ENCODE data around the gene B3GALT2.
"Not testable (repeated sequence)": the region's sequence is repeated elsewhere in the genome, so short reads cannot be mapped to it uniquely, and the experiment has no call there.

Gene B3GALT2

GRCh38 chr1:193185901-193186731 is at the start of gene B3GALT2:
TSS of gene B3GALT2 (minus strand) at chr1:193186613. CDS start at chr1:193181562, 5,051 bp downstream.
- DNase-seq (ENCODE audit: low read depth, low spot score), result no peak

GRCh38 chr1:193234530-193234929 is 48.1 kb upstream of the B3GALT2 start:
- DNase-seq (ENCODE audit: low read depth, low spot score), result no peak

GRCh38 chr1:193231146-193231545 is 44.7 kb upstream of the B3GALT2 start:
- DNase-seq (ENCODE audit: low read depth, low spot score), result not testable (repeated sequence)

GRCh38 chr1:193229136-193229535 is 42.7 kb upstream of the B3GALT2 start:
- no peak for DNase-seq (ENCODE audit: low read depth, low spot score)

- DNase-seq (ENCODE audit: low read depth, low spot score), result no peak
These were observed 35.7 kb upstream of the B3GALT2 start for GRCh38 chr1:193222056-193222615.

GRCh38 chr1:193221651-193222050 is 35.2 kb upstream of the B3GALT2 start:
- no peak for DNase-seq (ENCODE audit: low read depth, low spot score)

GRCh38 chr1:193219391-193219790 is 33.0 kb upstream of the B3GALT2 start:
- no peak for DNase-seq (ENCODE audit: low read depth, low spot score)

- DNase-seq (ENCODE audit: low read depth, low spot score), result no peak
These were observed 30.5 kb upstream of the B3GALT2 start for GRCh38 chr1:193216920-193217319.

GRCh38 chr1:193213998-193214397 is 27.6 kb upstream of the B3GALT2 start:
- no peak for DNase-seq (ENCODE audit: low read depth, low spot score)

GRCh38 chr1:193212637-193213036 is 26.2 kb upstream of the B3GALT2 start:
- DNase-seq (ENCODE audit: low read depth, low spot score), result no peak

GRCh38 chr1:193211539-193211938 is 25.1 kb upstream of the B3GALT2 start:
- no peak for DNase-seq (ENCODE audit: low read depth, low spot score)

GRCh38 chr1:193210996-193211395 is 24.6 kb upstream of the B3GALT2 start:
- no peak for DNase-seq (ENCODE audit: low read depth, low spot score)

- no peak for DNase-seq (ENCODE audit: low read depth, low spot score)
These were observed 14.6 kb upstream of the B3GALT2 start for GRCh38 chr1:193201021-193201420.

- no peak for DNase-seq (ENCODE audit: low read depth, low spot score)
These were observed 13.5 kb upstream of the B3GALT2 start for GRCh38 chr1:193199940-193200339.

GRCh38 chr1:193192586-193192985 is 6.2 kb upstream of the B3GALT2 start:
- no peak for DNase-seq (ENCODE audit: low read depth, low spot score)

GRCh38 chr1:193190096-193190744 is 3.8 kb upstream of the B3GALT2 start:
- DNase-seq (ENCODE audit: low read depth, low spot score), result no peak

- DNase-seq (ENCODE audit: low read depth, low spot score), result no peak
These were observed 3.2 kb upstream of the B3GALT2 start for GRCh38 chr1:193189442-193190095.

- DNase-seq (ENCODE audit: low read depth, low spot score), result not testable (repeated sequence)
These were observed 2.5 kb upstream of the B3GALT2 start for GRCh38 chr1:193188915-193189314.

- DNase-seq (ENCODE audit: low read depth, low spot score), result no peak
These were observed 701 bp upstream of the B3GALT2 start for GRCh38 chr1:193187114-193187513.

- no peak for DNase-seq (ENCODE audit: low read depth, low spot score)
These were observed 1.2 kb downstream of the B3GALT2 start for GRCh38 chr1:193185211-193185610.

- no peak for DNase-seq (ENCODE audit: low read depth, low spot score)
These were observed 1.6 kb downstream of the B3GALT2 start for GRCh38 chr1:193184776-193185175.

- DNase-seq (ENCODE audit: low read depth, low spot score), result no peak
These were observed 3.3 kb downstream of the B3GALT2 start for GRCh38 chr1:193183019-193183627.

All from brain pericyte (primary cell).